GM19468 (cell line): Measurements from ENCODE around the gene DCD.
"Not testable (repeated sequence)": the region's sequence is repeated elsewhere in the genome, so short reads cannot be mapped to it uniquely, and the experiment has no call there.

Experiments used
- ATAC-seq: cut with Tn5 transposase; IDR thresholded peaks from one replicate; pipeline ENCODE4 v1.9.1; 2021; ENCODE audit warnings: mild to moderate bottlenecking, moderate library complexity, moderate number of reproducible peaks; ENCODE audit not compliant: unreplicated experiment; ENCODE audit errors: extremely low read depth

The DCD gene

DNA sequence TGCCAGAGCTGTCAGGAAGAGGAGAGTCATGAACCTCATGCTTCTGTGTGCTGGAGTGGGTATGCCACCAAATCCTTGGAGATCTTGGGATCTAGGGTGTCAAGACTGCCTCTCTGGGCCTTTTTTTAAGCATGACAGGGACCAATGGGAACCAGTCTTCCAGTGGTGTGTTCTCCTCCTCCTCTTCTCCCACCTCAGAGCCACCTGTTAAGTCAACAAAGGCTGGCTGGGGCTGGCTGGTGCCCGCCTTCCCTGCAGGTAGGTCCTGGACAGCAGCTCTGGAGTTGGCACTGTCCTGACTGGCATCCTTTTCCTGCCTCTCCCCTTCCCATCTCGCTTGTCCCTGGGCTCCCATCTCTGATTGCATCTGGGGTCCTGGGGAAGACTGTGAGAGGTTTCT lies at the start of gene DCD:
DCD (minus strand) TSS at position 101 of the 400 bp plus-strand sequence; CDS start at position 39, 62 bp downstream.
- ATAC-seq, result no peak

DNA sequence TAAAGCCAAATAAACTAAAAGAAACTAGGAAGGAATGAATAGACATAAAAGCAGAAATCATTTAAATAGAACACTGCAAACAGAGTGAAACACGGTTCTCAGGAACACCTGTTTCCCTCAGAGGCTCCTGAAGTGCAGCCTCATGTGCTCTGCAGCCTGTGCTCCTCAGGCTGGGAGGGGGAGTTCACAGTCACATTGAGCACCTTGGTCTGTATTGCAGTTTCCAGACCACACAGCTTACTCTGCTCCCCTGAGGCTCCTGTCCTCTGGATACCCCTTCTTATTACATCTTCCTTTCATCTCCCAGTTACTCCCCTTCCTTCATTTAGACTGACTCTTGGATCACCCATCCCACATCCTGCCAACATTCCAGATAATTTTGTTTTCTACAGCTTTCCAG lies 49.7 kb upstream of the DCD start:
- no peak for ATAC-seq

DNA sequence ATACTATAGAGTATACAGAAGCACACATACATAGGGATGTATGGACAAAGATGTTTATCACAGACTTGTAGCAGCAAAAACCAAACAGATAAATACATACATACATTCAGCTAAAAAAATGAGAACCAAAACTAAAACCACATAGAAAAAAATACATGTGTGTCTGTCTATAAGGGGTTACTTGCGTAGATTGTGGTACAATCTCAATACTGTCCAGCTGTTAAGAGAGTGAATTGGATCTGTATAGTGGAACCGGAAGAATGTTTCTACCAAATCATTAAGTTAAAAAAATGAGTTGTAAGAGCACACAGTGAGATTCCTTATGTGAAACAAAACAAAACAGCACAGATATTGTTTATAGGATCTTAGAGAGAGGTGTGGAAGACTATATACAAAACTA lies 44.2 kb upstream of the DCD start:
- no peak for ATAC-seq

- no peak for ATAC-seq
Measured at GRCh38 chr12:54689984-54690383, 41.8 kb upstream of the DCD start.

DNA sequence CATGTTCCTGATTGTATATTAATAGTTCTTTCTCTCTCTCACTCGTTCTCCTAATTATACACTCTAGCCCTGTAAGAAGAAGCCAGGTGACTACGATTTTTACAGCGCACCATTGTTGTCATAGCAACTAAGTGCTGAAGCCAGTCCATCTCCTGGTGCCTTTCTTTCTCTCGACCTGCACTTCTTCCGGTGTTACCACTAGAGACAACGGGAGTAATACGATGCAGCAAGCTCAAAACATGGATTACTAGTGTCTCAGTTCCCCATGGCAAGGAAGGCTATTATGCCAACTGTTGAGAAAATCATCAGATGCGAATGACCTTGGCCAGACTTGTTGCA lies 40.8 kb upstream of the DCD start:
- no peak for ATAC-seq

GRCh38 chr12:54688309-54689033 lies 40.3 kb upstream of the DCD start:
- ATAC-seq, result no peak

DNA sequence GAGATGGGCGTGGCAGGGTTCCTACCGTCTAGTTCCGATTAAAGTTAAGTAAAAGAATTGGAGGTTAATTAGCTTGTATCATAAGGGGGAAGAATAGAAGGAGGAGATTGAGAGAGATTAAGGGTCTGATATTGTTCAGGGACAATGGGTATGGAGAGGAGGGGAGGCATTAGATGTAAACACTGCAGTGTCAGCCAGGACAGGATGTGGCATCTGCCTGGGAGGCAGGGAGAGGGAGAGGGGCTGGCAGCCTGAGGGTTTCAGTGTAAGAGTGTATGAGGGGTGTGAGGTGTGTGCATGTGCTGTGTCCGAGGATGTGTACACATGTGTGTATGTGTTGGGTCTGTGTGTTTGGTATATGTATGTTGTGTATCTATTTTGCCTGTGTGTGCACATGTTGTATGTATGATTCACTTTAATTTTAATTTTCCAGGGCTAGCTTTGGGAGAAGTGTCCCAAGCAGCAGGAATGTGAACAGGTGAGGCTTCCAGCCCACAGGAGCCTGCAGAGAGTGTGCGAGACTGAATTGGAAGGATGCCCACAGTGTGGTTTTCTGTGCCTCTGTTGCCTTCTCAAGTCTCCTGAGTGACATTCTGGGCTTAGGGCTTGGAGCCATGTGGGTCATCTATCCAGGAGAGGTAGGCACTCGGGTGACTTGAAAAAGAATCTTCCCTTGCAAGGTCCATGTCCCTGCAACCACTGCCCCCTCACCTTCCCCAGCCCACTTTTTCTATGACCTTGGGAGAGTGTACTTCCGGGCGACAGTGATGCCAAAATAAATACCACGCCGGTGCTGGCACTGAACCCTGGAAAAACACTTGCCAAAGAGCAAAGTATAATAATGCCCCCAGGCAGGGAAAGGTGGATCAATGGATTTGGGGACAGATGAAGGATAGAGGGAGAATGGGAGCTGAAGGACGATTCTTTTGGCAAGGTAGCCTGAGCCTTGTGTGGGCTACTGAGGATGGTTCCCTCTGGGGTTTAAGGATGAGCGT lies 36.8 kb upstream of the DCD start:
- ATAC-seq, result no peak

GRCh38 chr12:54683398-54683797 lies 35.2 kb upstream of the DCD start:
- no peak for ATAC-seq

DNA sequence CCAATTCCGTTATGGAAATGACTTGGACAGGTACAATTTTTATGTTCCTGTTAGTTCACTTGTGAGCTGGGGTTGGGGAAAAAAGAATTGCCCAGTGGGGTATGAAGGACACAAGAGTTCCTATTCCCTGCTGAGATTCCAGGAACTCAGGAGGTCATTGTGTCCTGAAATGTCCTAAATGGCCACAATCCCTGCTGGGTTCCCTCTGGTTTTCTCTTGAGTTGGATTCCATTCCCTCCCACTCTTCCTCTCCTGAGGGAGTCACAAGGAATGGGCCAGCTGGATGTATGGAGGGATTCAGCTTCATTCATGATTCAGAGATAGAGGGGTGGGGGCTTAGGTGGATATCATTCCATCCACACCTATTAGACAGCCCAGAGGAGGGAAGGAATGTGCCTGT lies 34.5 kb upstream of the DCD start:
- ATAC-seq, result no peak

DNA sequence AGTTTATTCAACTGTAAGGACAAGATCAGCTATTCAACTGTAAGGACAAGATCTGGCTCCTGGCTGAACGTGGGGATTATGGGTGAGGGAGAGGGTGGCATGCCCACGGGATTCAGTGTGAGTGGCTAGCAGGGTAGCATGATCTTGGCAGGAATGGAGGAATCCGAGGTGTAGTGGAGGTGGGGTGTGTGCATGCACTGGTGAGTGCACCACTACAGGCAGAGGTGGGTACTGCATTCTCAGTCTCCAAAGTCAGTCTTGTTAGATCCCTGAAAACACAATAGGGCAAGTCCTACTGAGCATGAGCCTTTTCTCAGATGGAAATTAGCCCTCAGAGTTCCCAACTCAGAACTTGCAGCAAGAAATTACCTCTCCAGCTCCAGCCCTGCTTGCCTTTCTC lies 32.2 kb upstream of the DCD start:
- ATAC-seq, result peak; percentile 56

- no peak for ATAC-seq
Measured at GRCh38 chr12:54678131-54678530, 30.0 kb upstream of the DCD start.

- ATAC-seq, result no peak
Measured at GRCh38 chr12:54667945-54668344, 19.8 kb upstream of the DCD start.

GRCh38 chr12:54666008-54666407 lies 17.8 kb upstream of the DCD start:
- ATAC-seq, result no peak

GRCh38 chr12:54665022-54665635 lies 17.0 kb upstream of the DCD start:
- not testable (repeated sequence) for ATAC-seq

DNA sequence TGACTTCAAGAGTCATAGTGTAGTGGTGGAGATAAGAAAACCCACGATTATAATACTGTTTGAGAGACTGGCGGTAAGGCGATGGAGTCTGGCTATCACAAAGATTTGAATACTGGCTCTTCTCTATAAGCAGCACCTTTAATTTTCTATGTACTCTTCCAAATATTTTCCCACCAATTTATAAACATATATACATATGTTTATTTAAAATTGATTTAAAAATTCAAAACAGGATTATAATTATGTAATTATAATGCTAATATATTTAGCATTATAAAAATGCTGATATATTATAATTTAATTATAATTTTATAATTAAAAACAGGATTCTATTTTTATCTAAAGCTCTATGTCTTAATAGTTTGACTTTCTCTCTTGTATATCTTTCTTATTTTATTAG lies 15.4 kb upstream of the DCD start:
- ATAC-seq, result no peak

DNA sequence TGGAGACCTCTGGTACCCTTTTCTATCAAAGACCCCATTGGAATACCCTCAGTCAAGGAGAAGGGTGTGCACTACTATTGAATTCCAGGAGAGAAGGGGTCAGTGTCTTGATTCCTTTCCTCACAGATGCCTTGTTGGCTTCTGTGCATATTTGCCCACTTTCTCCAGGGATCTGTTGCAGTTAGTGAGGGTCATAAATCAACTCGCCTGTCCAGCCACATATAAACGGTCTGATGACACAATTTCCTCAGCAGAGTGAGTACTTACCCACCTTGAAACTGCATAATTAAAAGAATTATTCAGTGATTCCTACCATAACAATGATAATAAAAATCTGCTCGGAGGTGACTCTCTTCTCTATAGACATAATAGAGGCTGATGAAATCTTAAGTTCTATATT lies 13.9 kb upstream of the DCD start:
- ATAC-seq, result no peak

DNA sequence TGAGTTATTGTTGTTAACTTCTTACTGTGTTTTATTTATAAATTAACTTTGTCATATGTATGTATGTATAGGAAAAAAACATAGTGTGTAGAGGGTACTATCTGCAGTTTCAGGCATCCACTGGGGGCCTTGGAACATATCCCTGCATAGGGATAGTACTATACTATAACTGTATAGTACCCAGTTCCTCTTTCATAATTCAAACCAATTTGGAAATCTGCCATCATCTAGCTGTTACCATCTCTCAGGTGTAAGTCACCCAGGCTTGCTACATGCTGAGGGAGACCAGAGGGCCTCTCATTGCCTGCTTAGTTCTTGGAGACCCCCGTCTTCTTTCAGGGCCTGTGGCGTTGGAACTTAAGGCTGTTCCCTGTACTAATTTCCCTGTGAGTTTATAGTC lies 12.9 kb upstream of the DCD start:
- no peak for ATAC-seq

GRCh38 chr12:54660320-54660962 lies 12.3 kb upstream of the DCD start:
- ATAC-seq, result no peak

DNA sequence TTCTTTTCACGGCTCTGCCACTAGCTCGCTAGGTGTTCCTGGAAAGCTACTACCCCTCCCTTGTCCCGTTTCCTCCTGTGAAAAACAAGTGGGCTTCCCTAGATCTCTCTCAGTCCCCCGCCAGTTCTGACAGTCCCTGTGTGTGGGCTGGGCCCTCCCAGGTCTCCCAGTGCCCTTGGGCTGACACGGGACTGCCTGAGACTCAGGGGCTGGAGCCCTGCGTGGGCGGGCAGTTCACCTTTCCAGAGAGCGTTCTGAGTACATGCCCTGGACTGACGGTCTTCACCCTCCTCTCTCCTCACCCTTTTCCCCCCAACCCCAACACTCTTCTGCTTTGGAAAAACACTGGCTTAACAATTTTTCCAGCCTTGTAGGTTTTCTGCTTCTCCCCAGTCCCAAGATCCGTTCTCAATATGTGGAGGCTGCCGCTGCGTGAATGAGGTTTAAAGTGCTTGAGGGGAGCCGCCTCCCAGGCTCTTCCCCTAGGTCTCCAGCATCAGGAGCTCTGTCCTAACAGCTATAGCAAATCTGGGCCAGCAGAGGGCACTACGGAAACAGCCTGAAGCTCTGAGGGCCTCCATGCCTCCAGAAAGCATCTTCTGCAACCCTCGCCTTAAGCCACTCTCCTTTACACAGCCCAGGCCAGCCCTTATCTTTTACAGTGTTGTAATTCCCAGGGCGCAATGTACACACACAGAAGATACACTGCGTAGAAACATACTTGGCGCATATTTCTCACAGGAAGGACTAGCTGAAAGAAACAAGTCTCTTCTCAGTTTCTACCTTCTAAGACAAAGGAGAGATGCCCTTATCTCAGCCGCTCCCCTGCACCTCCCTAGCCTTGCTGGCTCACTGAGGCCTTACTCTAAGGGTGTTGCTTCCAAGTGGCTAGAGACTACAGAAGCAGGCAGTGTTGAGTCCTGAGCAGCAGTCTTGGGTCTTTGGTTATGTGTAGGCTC lies 10.4 kb upstream of the DCD start:
- ATAC-seq, result peak; percentile 63
